Measurements from ENCODE around the gene FAM3A.
"Not testable (repeated sequence)": the region's sequence is repeated elsewhere in the genome, so short reads cannot be mapped to it uniquely, and the experiment has no call there.

The FAM3A gene

GRCh38 chrX:154505734-154506133 is 10.3 kb downstream of the FAM3A start:
- no peak for DNase-seq (ENCODE audit: low read depth in 1 of 2, low spot score in 1 of 2)

GRCh38 chrX:154502989-154503388 is 13.0 kb downstream of the FAM3A start:
- no peak for DNase-seq (ENCODE audit: low read depth in 1 of 2, low spot score in 1 of 2)

GRCh38 chrX:154502098-154502497 is 13.9 kb downstream of the FAM3A start:
- no peak for DNase-seq (ENCODE audit: low read depth in 1 of 2, low spot score in 1 of 2)

- not testable (repeated sequence) for DNase-seq (ENCODE audit: low read depth in 1 of 2, low spot score in 1 of 2)
Measured at GRCh38 chrX:154501423-154501822, 14.6 kb downstream of the FAM3A start.

DNA sequence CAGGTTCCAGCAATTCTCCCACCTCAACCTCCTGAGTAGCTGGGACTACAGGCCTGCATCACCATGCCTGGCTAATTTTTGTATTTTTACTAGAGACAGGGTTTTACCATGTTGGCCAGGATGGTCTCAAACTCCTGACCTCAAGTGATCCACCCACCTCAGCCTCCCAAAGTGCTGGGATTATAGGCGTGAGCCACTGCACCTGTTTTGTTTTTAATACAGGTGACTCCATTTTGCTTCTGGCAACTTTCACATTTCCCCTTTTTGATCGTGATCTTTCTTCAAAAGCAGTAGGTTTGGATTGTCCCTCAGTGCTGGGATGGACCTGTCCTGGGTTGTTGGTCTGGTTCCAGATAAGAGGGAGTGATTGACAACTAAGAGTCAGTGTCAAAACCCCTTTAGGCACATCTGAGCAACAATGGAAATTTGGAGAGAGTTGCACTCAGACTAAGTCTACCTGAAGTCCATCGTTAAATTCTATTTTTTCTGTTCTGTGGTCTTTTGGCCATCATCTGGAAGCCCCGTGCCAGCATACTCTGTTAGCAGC is 19.4 kb downstream of the FAM3A start:
- DNase-seq (ENCODE audit: low read depth in 1 of 2, low spot score in 1 of 2): not testable (repeated sequence)

DNA sequence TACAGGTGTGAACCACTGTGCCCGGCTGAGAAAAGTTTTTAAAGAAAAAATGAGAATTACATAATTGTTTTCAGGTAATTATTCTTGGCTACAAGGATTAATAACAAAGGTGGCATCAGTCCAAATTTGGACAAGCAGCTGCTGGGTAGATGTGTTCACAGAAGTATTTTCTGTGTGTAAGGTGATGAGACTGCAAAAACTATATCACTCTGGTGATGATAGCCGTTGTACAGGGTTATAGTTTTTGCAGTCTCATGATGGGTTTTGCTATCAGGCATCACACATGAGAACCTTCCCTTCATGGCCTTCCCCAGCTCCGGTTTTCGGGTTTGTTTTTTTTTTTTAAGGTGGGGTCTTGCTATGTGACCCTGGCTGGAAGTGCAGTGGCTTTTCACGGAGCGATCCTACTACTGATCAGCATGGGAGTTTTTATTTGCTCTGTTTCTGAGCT is 20.5 kb downstream of the FAM3A start:
- DNase-seq (ENCODE audit: low read depth in 1 of 2, low spot score in 1 of 2): no peak

DNA sequence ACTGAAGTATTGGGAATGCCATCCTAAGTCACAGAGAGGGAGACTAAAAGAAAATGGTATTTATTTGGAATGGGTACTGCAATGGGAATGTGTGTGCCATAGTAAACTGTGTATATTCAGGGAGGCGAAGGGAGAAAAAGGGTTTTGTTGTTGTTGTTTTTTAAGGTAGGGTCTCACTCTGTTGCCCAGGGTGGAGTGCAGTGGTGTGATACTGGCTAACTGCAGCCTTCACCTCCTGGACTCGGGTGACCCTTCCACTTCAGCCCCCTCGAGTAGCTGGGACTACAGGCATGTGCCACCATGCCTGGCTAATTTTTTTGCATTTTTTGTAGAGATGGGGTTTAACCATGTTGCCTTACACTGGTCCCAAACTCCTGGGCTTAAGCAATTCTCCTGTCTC is 21.3 kb downstream of the FAM3A start:
- no peak for DNase-seq (ENCODE audit: low read depth in 1 of 2, low spot score in 1 of 2)

DNA sequence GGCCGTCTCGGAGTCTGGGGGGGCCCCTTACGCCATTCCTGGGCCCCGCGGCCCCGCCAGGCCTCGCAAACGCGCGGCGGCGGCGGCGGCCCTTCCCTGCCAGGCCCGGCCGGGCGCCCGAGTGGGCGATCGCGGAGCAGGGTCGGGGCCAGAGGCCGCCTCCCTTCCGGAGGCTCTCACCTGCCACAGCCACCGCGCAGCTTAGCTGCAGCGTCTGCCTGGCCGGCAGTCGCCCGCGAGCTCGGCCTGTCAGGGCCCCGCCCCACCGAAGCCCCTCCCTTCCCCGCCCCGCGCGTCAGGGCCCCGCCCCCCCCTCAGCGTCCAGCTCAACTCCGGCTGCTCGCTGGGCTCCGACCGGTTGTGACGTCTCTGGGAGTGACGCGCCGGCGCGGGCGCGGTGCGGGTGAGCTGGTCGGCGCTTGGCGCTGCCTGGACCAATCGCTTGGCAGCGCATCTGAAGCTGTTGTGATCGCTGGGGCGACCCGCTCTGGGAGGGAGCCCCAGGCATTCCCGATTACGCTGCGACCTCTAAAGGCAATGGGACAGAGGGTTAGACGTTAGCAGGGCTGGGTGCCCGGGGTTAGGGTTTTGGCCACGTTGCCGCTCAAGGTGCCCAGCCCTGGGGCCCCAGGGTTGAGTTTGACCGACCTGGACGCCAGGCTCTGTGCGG is 25.5 kb downstream of the FAM3A start, which contains the start of gene SLC10A3:
TSS of gene SLC10A3 (minus strand) at position 216 of the 670 bp plus-strand sequence. CDS start 1,689 bp downstream, outside the sequence.
- DNase-seq (ENCODE audit: low read depth in 1 of 2, low spot score in 1 of 2): peak; percentile 78 to 79

DNA sequence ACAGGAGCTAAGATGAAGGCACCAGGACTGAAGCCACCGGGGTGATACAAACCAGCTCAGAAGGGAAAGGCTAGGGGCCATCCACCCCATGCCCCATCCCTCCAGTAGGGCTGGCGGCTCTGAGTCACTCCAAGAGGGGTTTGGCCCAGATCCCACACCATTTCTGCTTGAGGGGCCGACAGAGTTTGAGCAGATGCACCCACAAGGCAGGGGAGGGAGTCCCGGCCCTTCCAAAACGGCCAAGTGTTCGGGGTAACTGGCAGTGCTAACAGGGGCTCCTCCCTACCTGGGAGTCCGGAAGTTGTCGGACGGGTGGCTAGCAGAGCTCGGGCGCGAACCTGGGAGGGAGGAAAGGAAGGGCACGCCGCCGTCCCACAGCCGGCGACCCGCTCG is 26.0 kb downstream of the FAM3A start:
- peak in 1 of 2 donors; percentile 4 for DNase-seq (ENCODE audit: low read depth in 1 of 2, low spot score in 1 of 2)

- no peak for DNase-seq (ENCODE audit: low read depth in 1 of 2, low spot score in 1 of 2)
Measured at GRCh38 chrX:154489182-154489581, 26.9 kb downstream of the FAM3A start.

GRCh38 chrX:154488336-154489075 is 27.5 kb downstream of the FAM3A start:
- no peak for DNase-seq (ENCODE audit: low read depth in 1 of 2, low spot score in 1 of 2)

DNA sequence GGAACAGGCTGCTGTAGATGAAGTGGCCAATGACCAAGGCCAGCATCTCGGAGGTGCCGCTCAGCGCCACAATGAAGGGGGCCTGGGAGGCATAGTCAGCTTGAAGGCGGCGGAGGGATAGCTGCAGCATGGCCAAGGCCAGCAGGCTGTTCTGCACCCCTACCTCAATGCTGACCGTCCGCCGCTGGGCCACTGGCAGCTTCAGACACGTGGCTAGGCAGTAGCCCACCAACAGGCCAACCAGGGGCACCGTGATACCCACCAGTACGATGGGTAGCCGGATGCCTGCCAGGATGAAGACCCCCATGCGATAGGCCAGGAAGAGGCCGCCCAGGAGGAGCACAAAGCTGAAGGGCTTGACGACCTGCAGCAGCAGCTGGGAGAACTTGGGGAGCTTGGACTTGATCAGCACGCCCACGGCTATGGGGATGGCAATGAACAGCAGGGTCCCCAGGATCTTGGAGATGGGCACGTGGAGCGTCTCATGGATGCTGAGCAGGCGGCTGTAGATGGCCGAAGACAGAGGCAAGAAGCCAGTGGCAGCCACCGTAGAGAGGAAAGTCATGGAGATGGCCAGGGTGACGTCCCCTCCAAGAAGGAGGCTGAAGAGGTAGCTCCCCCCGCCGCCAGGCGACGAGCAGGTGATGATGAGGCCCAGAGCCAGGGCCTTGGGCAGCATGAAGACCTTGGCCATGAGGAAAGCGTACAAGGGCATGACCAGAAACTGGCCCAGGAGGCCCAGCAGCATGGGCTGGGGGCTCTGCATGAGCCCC is 28.3 kb downstream of the FAM3A start:
- no peak for DNase-seq (ENCODE audit: low read depth in 1 of 2, low spot score in 1 of 2)

- peak; percentile 15 to 48 for DNase-seq (ENCODE audit: low read depth in 1 of 2, low spot score in 1 of 2)
Measured at GRCh38 chrX:154486396-154487207, 29.4 kb downstream of the FAM3A start, which contains the start of gene UBL4A. TSS of gene UBL4A (minus strand) at chrX:154486615. CDS start at chrX:154486584, 31 bp downstream.

DNA sequence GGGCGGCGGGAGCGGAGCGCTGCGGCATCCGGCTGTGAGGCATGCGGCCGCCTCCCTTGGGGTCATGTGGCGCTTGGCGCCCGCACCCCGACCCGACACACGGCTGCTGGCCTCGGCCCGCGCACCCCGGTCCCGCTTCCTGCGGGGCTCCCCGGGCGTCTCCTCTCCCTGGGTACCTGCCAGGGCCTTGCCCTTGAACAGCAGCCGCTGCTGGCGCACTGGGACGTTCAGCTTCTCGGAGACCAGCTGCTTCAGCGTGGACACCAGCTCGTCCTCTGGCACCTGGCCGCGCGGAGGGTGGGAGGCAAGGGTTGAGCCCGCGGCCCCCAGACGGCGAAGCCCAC is 30.0 kb downstream of the FAM3A start:
- peak in 1 of 2 donors; percentile 9 for DNase-seq (ENCODE audit: low read depth in 1 of 2, low spot score in 1 of 2)

DNA sequence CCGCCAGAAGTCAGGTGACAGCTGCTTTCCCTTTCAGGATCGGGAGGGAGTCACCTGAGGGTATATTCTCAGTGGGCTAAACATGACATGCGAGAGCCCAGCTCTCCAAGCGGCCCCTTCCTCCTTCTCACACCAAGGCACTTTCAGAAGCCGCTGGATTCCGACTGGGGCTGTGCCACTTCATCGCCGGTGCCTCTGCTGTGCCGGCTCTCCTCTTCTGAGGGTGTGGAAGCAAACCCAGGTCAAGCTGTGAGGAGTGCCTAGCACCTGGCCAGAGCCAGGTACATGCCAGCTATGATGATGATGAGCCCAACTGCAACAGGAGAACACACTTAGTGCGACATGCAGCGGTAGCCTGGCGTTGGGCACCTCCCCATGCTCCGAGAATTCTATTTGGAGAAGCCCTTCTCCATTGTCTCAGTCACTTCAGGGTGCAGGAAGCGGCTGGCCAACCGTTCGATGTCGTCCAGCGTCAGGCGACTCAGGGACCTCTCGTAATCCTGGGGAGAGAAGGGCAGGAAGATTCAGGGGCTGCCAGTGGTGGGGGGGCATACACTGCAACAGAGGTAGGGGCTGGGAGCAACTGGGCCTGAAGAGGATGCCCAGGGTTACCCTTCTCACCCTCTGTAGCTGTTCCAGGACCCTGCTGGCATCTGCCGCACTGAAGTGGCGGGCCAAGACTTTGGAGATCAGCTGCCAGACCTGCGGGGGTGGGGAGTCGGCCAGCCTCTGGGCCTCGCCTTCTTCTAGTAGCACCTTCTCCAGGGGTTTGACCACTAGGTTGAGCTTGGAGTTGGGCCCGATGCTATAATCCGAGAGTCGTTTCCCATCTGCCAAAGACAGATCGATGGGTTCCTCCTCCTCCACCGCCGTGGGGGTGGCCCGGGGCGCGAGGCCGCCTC is 30.6 kb downstream of the FAM3A start:
- DNase-seq (ENCODE audit: low read depth in 1 of 2, low spot score in 1 of 2): no peak

- no peak for DNase-seq (ENCODE audit: low read depth in 1 of 2, low spot score in 1 of 2)
Measured at GRCh38 chrX:154484255-154485149, 31.5 kb downstream of the FAM3A start.

GRCh38 chrX:154483325-154483724 is 32.7 kb downstream of the FAM3A start:
- no peak for DNase-seq (ENCODE audit: low read depth in 1 of 2, low spot score in 1 of 2)

GRCh38 chrX:154482786-154483185 is 33.2 kb downstream of the FAM3A start:
- DNase-seq (ENCODE audit: low read depth in 1 of 2, low spot score in 1 of 2): no peak
